Measurements from ENCODE around the gene TMEM171.

Gene TMEM171

DNA sequence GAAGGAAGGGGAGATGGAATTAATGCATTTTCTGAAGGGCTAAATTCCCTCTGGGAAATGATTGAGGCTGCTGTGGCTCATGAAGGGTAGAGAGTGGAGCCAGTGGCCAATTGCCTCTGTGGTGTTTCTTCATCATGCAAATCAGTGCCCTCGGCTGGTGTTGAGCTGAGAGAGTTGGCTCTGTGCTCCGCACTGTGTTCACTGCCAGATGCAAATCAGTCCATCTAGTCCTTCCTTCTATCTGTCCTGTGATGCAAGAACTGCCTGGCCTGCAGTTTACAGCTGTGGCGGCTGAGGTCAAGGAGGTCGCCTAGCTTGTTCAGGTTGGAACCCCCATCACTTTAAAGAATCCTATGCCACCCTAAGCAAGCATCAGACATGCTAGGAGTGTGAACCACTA lies 6.0 kb downstream of the TMEM171 start:
- Histone ChIP-seq H3K4me3 (IDR thresholded peaks at IDR 0.05; ENCODE audit: insufficient read depth, low read depth, low read length) (no peak overlapping the region), H3K27me3 (ENCODE audit: insufficient read depth, low read depth) (no peaks in the 10 kb centered on the region), H3K4me2 (no peak overlapping the region), H3K36me3 (ENCODE audit: insufficient read depth) (no peaks in the 10 kb centered on the region), H3K79me2 (ENCODE audit: insufficient read depth, low read depth) (no peaks in the 10 kb centered on the region), H3K4me1 (ENCODE audit: low read depth, poor library complexity, severe bottlenecking) (peaks cover 35% of the 10 kb centered on the region), H3K27ac (no peak overlapping the region), H3K9ac (no peak overlapping the region), H4K20me1 (ENCODE audit: insufficient read depth) (no peaks in the 10 kb centered on the region), H2AFZ (ENCODE audit: low read depth) (no peak overlapping the region)
- TF ChIP-seq, protein P1, sequence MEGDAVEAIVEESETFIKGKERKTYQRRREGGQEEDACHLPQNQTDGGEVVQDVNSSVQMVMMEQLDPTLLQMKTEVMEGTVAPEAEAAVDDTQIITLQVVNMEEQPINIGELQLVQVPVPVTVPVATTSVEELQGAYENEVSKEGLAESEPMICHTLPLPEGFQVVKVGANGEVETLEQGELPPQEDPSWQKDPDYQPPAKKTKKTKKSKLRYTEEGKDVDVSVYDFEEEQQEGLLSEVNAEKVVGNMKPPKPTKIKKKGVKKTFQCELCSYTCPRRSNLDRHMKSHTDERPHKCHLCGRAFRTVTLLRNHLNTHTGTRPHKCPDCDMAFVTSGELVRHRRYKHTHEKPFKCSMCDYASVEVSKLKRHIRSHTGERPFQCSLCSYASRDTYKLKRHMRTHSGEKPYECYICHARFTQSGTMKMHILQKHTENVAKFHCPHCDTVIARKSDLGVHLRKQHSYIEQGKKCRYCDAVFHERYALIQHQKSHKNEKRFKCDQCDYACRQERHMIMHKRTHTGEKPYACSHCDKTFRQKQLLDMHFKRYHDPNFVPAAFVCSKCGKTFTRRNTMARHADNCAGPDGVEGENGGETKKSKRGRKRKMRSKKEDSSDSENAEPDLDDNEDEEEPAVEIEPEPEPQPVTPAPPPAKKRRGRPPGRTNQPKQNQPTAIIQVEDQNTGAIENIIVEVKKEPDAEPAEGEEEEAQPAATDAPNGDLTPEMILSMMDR (conservative IDR thresholded peaks at IDR 0.05; ENCODE audit: low read depth, low read length) = no peak

DNA sequence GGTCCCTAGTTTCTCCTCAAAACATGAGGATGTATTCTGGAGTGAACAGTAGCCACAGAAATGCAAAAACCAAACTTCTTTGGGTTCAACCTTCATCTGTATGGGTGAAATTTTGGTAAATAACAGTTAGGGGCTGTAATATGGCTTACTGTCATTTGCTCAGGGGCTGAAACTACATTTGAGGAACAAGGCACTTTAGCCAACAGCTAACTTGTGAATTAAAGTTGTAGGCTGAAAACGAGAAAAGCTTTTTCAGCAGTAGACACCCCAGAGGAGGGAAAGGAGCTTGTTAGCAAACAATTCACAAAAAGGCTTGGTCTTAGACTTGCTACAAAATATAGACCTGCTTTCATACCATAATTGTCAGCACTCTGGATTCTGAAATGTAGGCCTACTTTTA lies 6.6 kb downstream of the TMEM171 start:
- H2AFZ ChIP-seq (ENCODE audit: low read depth) = no peak overlapping the region
- peaks cover 29% of the 10 kb centered on the region for H3K4me1 ChIP-seq (ENCODE audit: low read depth, poor library complexity, severe bottlenecking)
- no peaks in the 10 kb centered on the region for H3K27me3 ChIP-seq (ENCODE audit: insufficient read depth, low read depth)
- TF ChIP-seq, protein P1 (conservative IDR thresholded peaks at IDR 0.05; ENCODE audit: low read depth, low read length) = no peak
- no peak overlapping the region for H3K4me3 ChIP-seq (IDR thresholded peaks at IDR 0.05; ENCODE audit: insufficient read depth, low read depth, low read length)
- H3K9ac ChIP-seq = no peak overlapping the region
- H3K4me2 ChIP-seq = peak overlapping the region; percentile 8; the same call in 1 of the 2 replicates
- H3K36me3 ChIP-seq (ENCODE audit: insufficient read depth) = no peaks in the 10 kb centered on the region
- no peak overlapping the region for H3K27ac ChIP-seq
- H3K79me2 ChIP-seq (ENCODE audit: insufficient read depth, low read depth) = no peaks in the 10 kb centered on the region
- H4K20me1 ChIP-seq (ENCODE audit: insufficient read depth) = no peaks in the 10 kb centered on the region

DNA sequence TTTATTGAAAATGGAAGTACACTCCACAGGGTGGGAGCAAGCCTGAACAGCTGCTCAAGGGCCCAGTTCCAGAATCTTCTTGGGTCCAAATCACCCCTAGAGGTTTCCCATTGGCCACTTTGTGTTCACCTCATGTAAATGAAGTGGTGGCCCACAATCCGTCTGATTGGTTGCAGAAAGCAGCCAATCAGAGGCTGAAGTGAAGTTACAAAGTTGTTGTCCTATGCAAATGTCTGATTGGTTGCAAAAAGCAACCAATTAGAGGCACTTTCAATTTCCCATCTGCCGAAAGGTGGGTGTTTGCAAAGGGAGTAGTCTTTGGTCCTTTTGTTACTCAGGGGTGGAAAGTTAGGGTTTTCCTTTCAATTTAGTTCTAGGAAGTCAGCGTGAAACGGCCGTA lies 8.8 kb downstream of the TMEM171 start:
- Histone ChIP-seq H4K20me1 (ENCODE audit: insufficient read depth) (no peaks in the 10 kb centered on the region), H3K79me2 (ENCODE audit: insufficient read depth, low read depth) (no peaks in the 10 kb centered on the region), H3K9ac (no peak overlapping the region), H3K27me3 (ENCODE audit: insufficient read depth, low read depth) (no peaks in the 10 kb centered on the region), H3K4me3 (IDR thresholded peaks at IDR 0.05; ENCODE audit: insufficient read depth, low read depth, low read length) (no peak overlapping the region), H3K27ac (no peak overlapping the region), H2AFZ (ENCODE audit: low read depth) (no peak overlapping the region), H3K4me1 (ENCODE audit: low read depth, poor library complexity, severe bottlenecking) (peaks cover 8% of the 10 kb centered on the region), H3K36me3 (ENCODE audit: insufficient read depth) (no peaks in the 10 kb centered on the region), H3K4me2 (no peak overlapping the region)
- TF ChIP-seq, protein P1 (conservative IDR thresholded peaks at IDR 0.05; ENCODE audit: low read depth, low read length) = no peak

DNA sequence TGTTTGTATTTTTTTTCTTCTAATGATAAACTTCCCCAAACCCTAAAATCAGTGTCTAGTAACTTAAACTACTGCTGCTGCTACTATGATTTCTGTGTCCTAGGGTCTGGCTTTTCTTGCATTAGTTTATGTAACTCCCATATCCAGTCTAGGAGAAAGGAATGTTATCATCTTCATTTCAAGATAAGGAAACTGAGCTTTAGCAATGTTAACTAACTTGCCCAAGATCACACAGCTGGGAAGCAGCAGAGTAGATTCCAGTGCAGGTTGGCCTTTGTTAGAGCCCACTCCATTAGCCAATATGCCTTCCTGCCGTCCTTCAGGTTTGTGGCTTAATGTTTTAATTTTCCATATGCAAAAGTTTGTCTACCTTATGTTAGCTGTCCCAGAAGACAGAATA lies 10.4 kb downstream of the TMEM171 start:
- Histone ChIP-seq H3K9ac (no peak overlapping the region), H3K36me3 (ENCODE audit: insufficient read depth) (no peaks in the 10 kb centered on the region), H3K27ac (no peak overlapping the region), H3K27me3 (ENCODE audit: insufficient read depth, low read depth) (no peaks in the 10 kb centered on the region), H3K79me2 (ENCODE audit: insufficient read depth, low read depth) (no peaks in the 10 kb centered on the region), H3K4me1 (ENCODE audit: low read depth, poor library complexity, severe bottlenecking) (peaks cover 7% of the 10 kb centered on the region), H4K20me1 (ENCODE audit: insufficient read depth) (no peaks in the 10 kb centered on the region), H2AFZ (ENCODE audit: low read depth) (no peak overlapping the region), H3K4me3 (IDR thresholded peaks at IDR 0.05; ENCODE audit: insufficient read depth, low read depth, low read length) (no peak overlapping the region), H3K4me2 (no peak overlapping the region)
- TF ChIP-seq, protein P1 (conservative IDR thresholded peaks at IDR 0.05; ENCODE audit: low read depth, low read length) = no peak
